Superior temporal gyrus (tissue), 1 donor: ENCODE data around the gene TENM4.

ENCODE experiments used
- DNase-seq: peaks from one replicate; pipeline ENCODE4 v3.0.0-alpha.2; 2016; ENCODE audit errors: extremely low spot score

TENM4 gene

GRCh38 chr11:79419120-79419519 is 21.7 kb downstream of the TENM4 start:
- DNase-seq = no peak

GRCh38 chr11:79418241-79418640 is 22.6 kb downstream of the TENM4 start:
- DNase-seq = no peak

GRCh38 chr11:79417069-79417920 is 23.5 kb downstream of the TENM4 start:
- no peak for DNase-seq

DNA sequence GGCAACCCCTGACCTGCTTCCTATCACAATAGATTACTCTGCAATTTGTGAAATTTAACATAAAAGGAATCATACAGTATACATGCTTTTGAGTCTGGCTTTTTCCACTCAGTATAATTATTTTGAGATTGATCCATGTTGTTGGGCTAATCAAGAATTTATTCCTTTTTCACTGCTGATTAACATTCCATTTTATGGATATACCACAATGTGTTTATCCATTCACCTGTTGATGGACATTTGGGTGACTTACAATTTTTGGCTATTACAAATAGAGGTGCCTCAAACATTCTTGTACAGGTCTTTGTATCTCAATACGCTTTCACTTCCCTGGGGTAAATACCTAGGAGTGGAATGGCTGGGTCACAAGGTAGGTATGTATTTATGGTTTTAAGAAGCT is 24.9 kb downstream of the TENM4 start:
- DNase-seq = no peak

DNA sequence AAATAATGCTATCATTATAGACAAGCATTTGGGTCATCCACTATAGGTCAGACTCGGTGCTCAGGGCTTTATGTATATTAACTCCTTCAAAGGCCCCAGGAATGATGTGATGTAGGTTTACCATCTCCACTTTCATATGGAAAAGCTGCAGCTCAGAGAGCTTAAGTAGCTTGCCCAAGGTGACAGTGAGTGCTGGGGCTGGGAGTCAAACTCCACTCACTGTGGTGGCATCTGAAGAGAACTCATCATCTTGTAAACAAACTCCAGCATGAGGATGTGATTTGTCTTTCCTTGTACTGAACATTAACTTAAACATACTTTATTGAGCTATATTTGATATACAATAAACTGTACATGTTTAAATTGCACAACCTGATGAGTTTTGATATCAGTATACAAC is 25.4 kb downstream of the TENM4 start:
- no peak for DNase-seq

DNA sequence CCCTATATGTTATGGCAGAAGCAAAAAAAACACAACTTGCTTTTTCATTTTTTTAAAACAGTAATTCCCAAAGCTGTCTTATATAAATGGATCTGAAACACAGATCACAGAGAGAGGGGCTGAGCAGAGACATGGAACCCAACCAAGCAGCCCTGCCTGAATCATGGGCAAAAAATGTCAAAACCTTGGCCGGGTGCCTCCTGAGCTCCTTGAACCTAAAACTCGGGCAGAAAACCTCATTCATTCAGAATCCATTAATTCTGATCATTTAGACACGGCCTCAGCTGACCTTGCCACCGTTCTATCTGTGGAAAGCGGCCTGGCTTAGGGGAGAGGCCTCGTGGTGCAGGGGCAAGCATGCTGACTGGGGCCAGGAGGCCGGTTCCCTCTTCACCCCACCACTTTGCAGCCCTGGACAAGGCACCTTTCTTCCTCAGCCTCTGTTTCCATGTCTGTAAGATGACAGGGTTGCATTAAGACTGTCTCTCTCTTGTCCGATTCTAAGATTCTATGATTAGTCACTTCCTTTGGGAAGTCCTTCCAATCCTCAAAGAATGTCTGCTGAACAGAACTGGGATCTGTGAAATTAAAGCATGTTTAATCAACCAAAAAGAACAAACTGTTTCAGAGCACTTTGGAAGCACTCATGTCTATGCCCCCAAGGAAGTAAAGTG is 26.0 kb downstream of the TENM4 start:
- DNase-seq = no peak

GRCh38 chr11:79414041-79414440 is 26.8 kb downstream of the TENM4 start:
- no peak for DNase-seq

DNA sequence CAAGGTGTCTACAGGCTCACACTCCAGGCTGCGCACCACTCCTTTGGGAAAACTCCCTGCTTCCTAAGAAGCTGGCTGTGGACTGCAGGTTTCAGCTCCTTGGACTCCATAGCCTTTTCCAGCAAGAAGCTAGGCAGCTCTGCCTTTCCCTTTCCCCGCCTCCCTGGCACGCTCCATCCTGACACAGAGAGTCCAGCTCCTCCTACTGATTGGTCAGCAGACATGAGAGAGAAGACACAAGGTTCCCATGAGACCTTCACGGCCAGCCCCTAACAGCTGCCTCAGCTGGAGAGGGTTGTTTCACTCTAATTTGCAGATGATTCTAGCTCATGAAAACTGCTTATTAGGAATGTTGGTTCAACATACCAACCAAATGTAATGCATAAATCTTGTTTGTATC is 27.6 kb downstream of the TENM4 start:
- no peak for DNase-seq

DNA sequence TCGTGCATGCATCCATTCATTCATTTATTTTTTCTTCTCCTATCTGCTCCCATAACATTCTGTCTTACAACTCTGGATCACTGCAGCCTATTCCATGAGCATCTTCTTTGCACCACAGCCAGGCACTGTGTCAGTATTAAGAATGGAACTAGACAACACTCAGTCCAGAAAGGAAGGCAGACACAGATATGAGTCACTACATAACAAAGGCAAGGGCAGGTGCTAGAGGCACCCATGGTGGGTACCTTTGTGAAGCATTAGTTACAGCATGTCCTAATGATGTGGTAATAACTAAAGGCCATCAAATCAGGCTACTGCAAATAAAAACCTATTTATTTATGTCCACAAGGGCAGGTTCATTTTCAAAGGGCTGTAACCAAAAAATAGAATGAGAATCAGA is 28.1 kb downstream of the TENM4 start:
- no peak for DNase-seq

DNA sequence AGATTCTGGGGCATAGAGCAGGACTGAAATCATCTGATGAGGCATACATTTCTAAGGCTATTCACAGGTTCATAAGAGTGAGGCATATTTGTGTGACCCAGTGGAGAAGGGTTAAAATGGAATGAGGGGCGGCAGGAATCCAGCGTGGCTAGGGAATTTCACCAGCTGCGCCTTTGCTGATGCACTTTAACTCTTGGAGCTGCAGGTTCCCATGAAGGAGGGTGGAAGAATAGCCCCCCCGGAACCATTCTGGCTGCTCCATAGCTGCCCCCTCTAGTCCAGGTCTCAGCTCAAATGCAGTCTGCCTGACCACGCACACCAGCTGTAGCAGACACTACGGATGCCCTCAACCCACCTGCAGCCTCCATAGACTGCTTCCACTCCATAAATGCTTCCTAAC is 31.5 kb downstream of the TENM4 start:
- DNase-seq = no peak

DNA sequence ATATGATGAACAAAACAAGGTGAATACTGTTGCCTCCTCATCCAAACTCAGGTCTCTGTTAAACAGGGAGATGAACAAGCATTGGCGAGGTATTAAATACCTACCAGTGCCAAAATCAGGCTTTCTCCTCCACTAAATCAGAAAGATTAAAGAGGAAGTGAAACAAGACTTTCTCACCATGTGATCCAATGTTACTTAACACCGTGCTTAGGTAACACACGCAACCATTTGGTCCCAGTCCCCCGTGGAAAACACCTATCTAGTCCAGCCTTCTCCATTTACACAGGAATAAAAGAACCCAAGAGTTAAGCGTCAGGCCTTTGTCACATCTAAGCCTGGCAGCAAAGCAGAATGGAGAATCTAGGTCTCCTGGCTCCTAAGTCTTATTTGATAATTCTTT is 34.5 kb downstream of the TENM4 start:
- DNase-seq = peak; percentile 24

- DNase-seq = no peak
Observed at GRCh38 chr11:79404806-79405205, 36.0 kb downstream of the TENM4 start.

- DNase-seq = no peak
Observed at GRCh38 chr11:79404325-79404724, 36.5 kb downstream of the TENM4 start.

DNA sequence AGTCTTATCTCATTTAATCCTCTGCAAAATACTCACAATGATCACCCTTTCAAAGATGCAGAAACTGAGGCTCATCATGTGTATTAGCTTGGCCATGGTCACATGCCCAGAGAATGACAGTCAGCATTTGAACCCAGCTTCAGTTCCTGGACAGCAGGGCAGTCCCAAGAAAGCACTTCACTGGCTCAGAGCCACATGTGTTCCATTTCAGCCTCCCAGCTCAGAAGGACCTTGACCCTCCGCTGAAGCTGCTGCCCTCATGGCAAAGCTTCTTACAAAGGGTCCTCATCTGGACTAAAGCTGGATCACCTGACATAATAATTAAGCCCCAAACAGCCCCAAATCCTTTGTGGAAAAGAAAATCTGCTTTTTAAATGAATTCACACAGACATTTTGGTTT is 37.0 kb downstream of the TENM4 start:
- DNase-seq = no peak

GRCh38 chr11:79402912-79403311 is 37.9 kb downstream of the TENM4 start:
- no peak for DNase-seq

DNA sequence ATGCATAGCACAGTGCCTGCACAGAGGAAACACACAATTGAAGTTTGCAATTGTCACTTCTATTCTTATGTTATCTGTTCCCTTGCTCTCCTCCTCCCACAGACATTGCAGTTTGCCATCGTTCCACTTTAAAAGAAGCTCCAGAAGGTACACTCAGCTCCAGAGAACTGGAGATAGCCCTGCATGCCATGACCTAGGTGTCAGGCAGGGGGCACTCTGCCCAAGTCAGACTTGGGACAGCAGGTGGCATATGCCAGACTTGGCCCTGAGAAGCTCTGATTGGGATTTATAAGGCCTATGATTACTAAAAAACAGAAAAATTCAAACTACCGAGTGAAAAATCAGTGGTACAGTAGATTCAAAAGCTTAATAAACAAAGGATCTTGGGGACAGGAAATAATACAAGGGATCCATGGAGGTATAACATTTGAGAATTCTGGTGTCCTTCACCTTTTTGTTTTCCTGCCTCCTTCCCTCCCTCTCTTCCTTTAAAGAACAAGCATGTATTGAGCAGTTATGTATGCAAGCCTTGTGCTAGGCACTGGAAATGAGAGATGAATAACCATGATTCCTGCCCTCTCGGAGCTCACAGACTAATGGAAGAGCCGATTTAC is 40.0 kb downstream of the TENM4 start:
- no peak for DNase-seq

- no peak for DNase-seq
Observed at GRCh38 chr11:79400206-79400605, 40.6 kb downstream of the TENM4 start.

DNA sequence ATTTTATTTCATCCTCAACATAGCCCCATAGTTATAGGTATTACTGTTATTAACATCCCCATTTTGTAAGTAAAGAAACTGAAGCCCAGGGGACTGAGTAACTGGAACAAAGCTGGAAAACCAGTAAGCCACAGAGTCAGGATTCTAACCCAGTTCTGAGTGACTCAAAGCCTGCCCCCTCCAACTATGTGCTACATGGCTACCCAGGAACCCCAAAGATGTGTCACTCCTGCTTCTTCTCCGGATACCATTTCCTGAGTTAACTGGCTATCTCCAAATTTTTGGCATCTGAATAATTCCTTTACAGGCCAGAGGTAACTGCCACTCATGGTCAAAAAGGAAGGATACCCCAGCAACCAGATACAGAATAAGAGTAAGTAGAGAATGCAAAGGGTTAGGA is 43.6 kb downstream of the TENM4 start:
- no peak for DNase-seq

DNA sequence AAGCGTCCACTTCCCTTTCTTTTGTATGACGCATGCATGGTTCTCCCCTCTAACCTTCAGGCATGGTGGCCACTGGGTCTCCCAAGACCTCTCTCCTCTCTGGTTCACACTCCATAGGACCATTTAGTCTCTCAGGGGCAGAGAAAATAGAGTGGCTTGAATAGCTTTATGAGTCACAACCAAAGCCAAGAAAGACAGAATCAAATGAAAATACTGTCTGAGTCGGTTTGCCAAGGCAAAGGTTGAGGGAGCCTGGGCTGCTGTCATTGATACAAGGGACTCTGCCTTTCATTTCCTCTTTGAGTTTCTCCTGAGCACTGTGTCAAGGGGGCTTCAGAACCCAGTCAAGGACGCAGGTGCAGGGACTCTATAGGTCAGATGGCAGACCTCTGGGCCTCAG is 44.2 kb downstream of the TENM4 start:
- no peak for DNase-seq

DNA sequence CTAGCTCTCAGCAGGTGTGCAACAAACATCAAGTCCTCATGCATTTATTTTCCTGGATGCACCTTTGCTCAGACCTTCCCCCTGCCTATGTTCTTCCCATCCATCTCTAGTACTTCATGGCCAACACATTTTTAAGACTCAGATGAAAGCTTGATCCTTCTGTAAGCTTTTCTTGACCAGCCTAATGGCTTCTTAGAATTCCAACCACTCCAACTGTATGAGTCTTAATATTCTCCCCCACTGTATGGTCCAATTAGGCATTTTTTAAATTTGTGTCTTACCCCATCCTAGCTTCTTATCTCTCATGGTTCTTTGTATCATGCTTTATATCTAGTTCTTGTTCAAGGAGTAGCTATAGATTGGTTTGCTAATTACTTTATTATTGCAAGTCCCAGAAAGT is 44.8 kb downstream of the TENM4 start:
- DNase-seq = no peak

- DNase-seq = no peak
Observed at GRCh38 chr11:79393362-79394043, 47.3 kb downstream of the TENM4 start.

DNA sequence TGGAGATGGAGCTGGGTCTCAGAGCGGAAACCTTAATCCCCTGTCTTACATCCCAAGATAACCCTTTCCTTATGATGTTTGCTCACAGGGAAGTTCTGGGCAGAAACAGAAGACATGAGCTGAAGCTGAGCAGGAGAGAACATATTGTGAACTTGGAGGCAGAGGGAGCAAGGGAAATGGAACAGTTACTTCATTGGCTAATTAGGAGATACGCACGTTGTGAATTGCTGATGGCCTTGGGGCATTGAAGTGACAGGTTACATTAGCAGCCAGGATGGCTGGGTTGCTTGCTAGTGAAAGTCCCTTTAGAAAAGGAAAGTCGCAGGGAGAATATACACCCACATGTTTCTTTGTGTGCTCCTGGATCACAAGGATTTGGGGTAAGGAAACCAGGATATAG is 48.7 kb downstream of the TENM4 start:
- DNase-seq = no peak
